Vagina (tissue), 2 donors: Measurements from ENCODE around the gene C6orf62.
A peak's percentile ranks its signal among the peaks of the same experiment; 100 is the strongest.

ENCODE experiments used
- POLR2A ChIP-seq, 2 donors: fragments of 450-650 bp; IDR thresholded peaks; one replicate each; pipeline ENCODE4 v1.6.1; 2017; ENCODE audit warnings: antibody characterized with exemption in 2 of 2, mild to moderate bottlenecking in 2 of 2, moderate library complexity in 2 of 2
- POLR2AphosphoS5 ChIP-seq, 2 donors: sonication (generic); formaldehyde crosslinking; IDR thresholded peaks; one replicate each; pipeline ENCODE4 v1.9.0; 2017; ENCODE audit warnings: antibody characterized with exemption in 2 of 2, mild to moderate bottlenecking in 2 of 2, low read depth in 1 of 2; ENCODE audit not compliant: insufficient read depth in 1 of 2
- TF ChIP-seq, protein P1 (sequence below), 3 experiments: fragments of 450-650 bp in 2 of 3; fragments of 200-600 bp in 1 of 3; sonication (generic) in 1 of 3; IDR thresholded peaks; one replicate each; pipeline ENCODE4 v1.5.1; 2017 to 2019; ENCODE audit warnings: antibody characterized with exemption in 3 of 3, mild to moderate bottlenecking in 2 of 3, moderate library complexity in 2 of 3

DNA sequence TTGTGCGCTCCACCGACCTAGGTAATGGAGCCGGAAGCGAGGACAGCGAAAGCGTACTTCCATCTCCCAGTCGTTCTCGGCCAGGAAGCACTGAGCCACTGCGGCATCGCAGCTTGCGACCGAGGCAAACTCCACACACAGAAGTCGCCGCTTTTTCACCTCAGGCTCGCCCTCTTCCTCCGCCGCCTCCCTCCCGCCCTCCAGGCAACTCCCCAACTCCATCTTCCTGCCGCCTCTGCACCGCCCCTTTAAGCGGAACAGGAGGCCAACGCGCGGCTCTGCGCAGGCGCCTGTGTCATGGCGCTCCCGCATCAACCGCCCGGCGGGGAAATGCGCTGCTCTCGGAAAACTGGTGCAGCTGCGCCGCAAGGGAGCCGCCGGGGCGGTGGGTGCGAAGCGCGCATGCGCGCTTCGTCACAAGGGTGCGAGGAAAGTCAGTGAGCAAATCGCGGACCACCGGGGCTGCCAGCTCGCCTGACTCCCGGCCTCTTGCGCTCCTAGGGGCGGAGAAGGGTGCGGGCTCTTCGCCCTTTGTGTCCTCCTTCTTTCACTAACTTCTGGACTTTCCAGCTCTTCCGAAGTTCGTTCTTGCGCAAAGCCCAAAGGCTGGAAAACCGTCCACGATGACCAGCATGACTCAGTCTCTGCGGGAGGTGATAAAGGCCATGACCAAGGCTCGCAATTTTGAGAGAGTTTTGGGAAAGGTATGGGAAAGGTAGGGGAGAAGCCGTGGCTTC lies 52.1 kb downstream of the C6orf62 start, which contains the start of the genes ACOT13 and TDP2:
- TF ChIP-seq, protein P1, sequence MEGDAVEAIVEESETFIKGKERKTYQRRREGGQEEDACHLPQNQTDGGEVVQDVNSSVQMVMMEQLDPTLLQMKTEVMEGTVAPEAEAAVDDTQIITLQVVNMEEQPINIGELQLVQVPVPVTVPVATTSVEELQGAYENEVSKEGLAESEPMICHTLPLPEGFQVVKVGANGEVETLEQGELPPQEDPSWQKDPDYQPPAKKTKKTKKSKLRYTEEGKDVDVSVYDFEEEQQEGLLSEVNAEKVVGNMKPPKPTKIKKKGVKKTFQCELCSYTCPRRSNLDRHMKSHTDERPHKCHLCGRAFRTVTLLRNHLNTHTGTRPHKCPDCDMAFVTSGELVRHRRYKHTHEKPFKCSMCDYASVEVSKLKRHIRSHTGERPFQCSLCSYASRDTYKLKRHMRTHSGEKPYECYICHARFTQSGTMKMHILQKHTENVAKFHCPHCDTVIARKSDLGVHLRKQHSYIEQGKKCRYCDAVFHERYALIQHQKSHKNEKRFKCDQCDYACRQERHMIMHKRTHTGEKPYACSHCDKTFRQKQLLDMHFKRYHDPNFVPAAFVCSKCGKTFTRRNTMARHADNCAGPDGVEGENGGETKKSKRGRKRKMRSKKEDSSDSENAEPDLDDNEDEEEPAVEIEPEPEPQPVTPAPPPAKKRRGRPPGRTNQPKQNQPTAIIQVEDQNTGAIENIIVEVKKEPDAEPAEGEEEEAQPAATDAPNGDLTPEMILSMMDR (IDR thresholded peaks at IDR 0.05) = peak in 2 of 3 experiments; percentile 20 to 39
- TF ChIP-seq POLR2A (IDR thresholded peaks at IDR 0.05) = peak in 1 of 2 donors; percentile 75
- TF ChIP-seq POLR2AphosphoS5 (IDR thresholded peaks at IDR 0.05; ENCODE audit: insufficient read depth in 1 of 2, low read depth in 1 of 2) = peak; percentile 96 to 98
